Activated CD8-positive, alpha-beta T cell treated with anti-CD3 and anti-CD28 coated beads for 36 hours (primary cell): ENCODE results near the gene KANK2. TPM values are rescaled to one million over a fixed set of nuclear protein-coding genes. Genes with fewer than 3 reads are reported as not detected.

Experiments
- ATAC-seq: fragments of 200-7000 bp; cut with Tn5 transposase; one replicate; pipeline ENCODE4 v1.10.0; 2021; ENCODE audit warnings: mild to moderate bottlenecking, moderate library complexity
- CTCF ChIA-PET: fragments of 350-600 bp; sonication (Branson Sonifier 250); formaldehyde crosslinking; loops from one replicate; lab custom pipeline; 2021; ENCODE audit warnings: antibody characterized with exemption; lab: Charles Lee
- POLR2A ChIA-PET: fragments of 350-600 bp; sonication (Branson Sonifier 250); formaldehyde crosslinking; loops from one replicate; lab custom pipeline; 2021; ENCODE audit warnings: antibody characterized with exemption; lab: Charles Lee
- DNase-seq: peaks from one replicate; pipeline ENCODE4 v3.0.0-alpha.2; 2020
- H3K27ac Mint-ChIP-seq: one replicate; pipeline ENCODE4 v1.8.0; 2021; ENCODE audit warnings: mild to moderate bottlenecking, mixed read lengths
- H3K27me3 Mint-ChIP-seq: one replicate; pipeline ENCODE4 v1.8.0; 2021; ENCODE audit warnings: mixed read lengths
- H3K36me3 Mint-ChIP-seq: one replicate; pipeline ENCODE4 v1.8.0; 2021; ENCODE audit warnings: low read depth, mixed read lengths
- H3K4me1 Mint-ChIP-seq: one replicate; pipeline ENCODE4 v1.8.0; 2021; ENCODE audit warnings: low read depth, mixed read lengths
- H3K4me3 Mint-ChIP-seq: one replicate; pipeline ENCODE4 v1.8.0; 2021; ENCODE audit warnings: mild to moderate bottlenecking, moderate library complexity, mixed read lengths
- H3K9me3 Mint-ChIP-seq: one replicate; pipeline ENCODE4 v1.8.0; 2021; ENCODE audit warnings: mixed read lengths
- intact Hi-C: fragments of 100-400 bp; cut with micrococcal nuclease; formaldehyde crosslinking; loops from one replicate; pipeline ENCODE4 v1.10.0; 2022
- total RNA-seq, 2 experiments: library from RNA; stranded (reverse); gene quantifications; one replicate each; pipeline ENCODE4 v1.2.3, GENCODE V29; 2021
- TF ChIP-seq, protein P1 (sequence below): fragments of 200-600 bp; IDR thresholded peaks from one replicate; pipeline ENCODE4 v1.8.0; 2022; ENCODE audit warnings: antibody characterized with exemption, mild to moderate bottlenecking

KANK2 gene
- total RNA-seq, 2 experiments from 2014 or later: 1.9 to 2.0 TPM

- POLR2A ChIA-PET: no interaction called here
- H3K9me3 Mint-ChIP-seq: peaks cover 3% of the 10 kb centered on the region
- intact Hi-C loops: no loop called here
Measured at GRCh38 chr19:11159598-11160439, 37.5 kb downstream of the KANK2 start.

DNA sequence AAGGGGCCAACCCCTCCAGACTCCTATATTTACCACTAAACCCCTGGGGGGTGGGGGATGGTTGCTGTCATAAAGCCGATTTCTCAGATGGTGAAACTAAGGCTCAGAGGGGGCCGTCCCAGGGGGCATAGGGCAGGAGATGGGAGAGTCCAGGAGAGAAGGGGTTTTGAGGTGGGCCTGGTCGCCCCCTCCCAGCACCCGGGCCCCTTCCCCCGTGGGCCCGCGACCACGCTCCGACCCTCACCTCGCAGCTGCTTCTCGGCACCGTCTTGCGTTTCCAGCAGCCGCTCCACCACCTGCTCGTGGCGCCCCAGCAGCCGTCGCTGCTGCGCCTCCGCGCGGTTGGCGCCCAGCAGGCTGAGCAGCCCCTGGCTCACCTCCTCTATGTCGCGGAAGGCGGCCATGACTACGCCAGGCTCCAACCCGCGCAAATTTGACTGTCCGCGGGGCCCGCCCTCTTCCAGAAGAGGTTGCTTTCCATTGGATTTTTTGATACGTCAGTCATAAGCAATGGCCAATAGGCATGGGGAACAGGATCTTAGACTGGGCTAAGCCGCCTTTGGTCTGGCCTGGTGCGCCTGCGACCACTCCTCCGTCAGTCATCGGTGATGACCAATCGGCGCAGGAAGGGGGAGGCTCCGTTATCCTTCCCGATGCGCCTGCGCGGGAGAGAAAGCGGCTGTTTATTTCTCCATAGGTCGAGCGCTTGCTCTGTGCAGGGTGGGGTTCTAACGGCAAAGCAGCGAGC, 41.8 kb downstream of the KANK2 start, which contains the start of gene SPC24:
Gene SPC24 (minus strand): TSS at position 410 of the 748 bp plus-strand sequence. CDS start 6 bp downstream, at position 404.
- TF ChIP-seq, protein P1, sequence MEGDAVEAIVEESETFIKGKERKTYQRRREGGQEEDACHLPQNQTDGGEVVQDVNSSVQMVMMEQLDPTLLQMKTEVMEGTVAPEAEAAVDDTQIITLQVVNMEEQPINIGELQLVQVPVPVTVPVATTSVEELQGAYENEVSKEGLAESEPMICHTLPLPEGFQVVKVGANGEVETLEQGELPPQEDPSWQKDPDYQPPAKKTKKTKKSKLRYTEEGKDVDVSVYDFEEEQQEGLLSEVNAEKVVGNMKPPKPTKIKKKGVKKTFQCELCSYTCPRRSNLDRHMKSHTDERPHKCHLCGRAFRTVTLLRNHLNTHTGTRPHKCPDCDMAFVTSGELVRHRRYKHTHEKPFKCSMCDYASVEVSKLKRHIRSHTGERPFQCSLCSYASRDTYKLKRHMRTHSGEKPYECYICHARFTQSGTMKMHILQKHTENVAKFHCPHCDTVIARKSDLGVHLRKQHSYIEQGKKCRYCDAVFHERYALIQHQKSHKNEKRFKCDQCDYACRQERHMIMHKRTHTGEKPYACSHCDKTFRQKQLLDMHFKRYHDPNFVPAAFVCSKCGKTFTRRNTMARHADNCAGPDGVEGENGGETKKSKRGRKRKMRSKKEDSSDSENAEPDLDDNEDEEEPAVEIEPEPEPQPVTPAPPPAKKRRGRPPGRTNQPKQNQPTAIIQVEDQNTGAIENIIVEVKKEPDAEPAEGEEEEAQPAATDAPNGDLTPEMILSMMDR: no peak
- peaks cover 26% of the 10 kb centered on the region for H3K36me3 Mint-ChIP-seq
- CTCF ChIA-PET: interaction anchor here (2.4 kb wide), 1 partner anchor 29 kb away, joined by 7 read pairs; no protein-coding TSS in a partner anchor
- H3K27me3 Mint-ChIP-seq: no peaks in the 10 kb centered on the region
- DNase-seq: peak; percentile 96
- POLR2A ChIA-PET: interaction anchor here (1.0 to 3.4 kb wide), 11 partner anchors 8 to 213 kb away, joined by 3 to 21 read pairs (median 4); no protein-coding TSS in a partner anchor
- ATAC-seq: peak; percentile 99
- peaks cover 5% of the 10 kb centered on the region for H3K4me1 Mint-ChIP-seq
- H3K4me3 Mint-ChIP-seq: peak within 1 kb of the TSS; percentile 91
- intact Hi-C loops: no loop called here
- H3K9me3 Mint-ChIP-seq: peaks cover 3% of the 10 kb centered on the region
- peak within 1 kb of the TSS; percentile 84 for H3K27ac Mint-ChIP-seq

More at GRCh38 chr19:11159598-11160439, 37.5 kb downstream of the KANK2 start:
- CTCF ChIA-PET: no interaction called here
- ATAC-seq (no peak), DNase-seq (no peak)
- H3K36me3 Mint-ChIP-seq: peaks cover 1% of the 10 kb centered on the region
- TF ChIP-seq, protein P1: no peak
- H3K27ac Mint-ChIP-seq: no peak overlapping the region
- H3K27me3 Mint-ChIP-seq: no peaks in the 10 kb centered on the region
- H3K4me3 Mint-ChIP-seq: no peak overlapping the region
- H3K4me1 Mint-ChIP-seq: no peaks in the 10 kb centered on the region

GRCh38 chr19:11154683-11155047, 42.7 kb downstream of the KANK2 start:
- ChIA-PET POLR2A (interaction anchor here (1.0 to 3.4 kb wide), 8 partner anchors 9 to 185 kb away, joined by 3 to 21 read pairs (median 4); partner anchors contain the start of gene RAB3D), CTCF (interaction anchor here (2.4 kb wide), 1 partner anchor 28 kb away, joined by 7 read pairs; no protein-coding TSS in a partner anchor)
- peaks cover 28% of the 10 kb centered on the region for H3K36me3 Mint-ChIP-seq
- ATAC-seq: no peak
- H3K9me3 Mint-ChIP-seq: no peaks in the 10 kb centered on the region
- H3K4me1 Mint-ChIP-seq: peaks cover 5% of the 10 kb centered on the region
- H3K4me3 Mint-ChIP-seq: peak overlapping the region; percentile 91
- H3K27ac Mint-ChIP-seq: peak overlapping the region; percentile 75
- DNase-seq: no peak
- H3K27me3 Mint-ChIP-seq: no peaks in the 10 kb centered on the region
- TF ChIP-seq, protein P1: no peak
- intact Hi-C loops: no loop called here

GRCh38 chr19:11152318-11153062, 44.9 kb downstream of the KANK2 start:
- ATAC-seq (no peak), DNase-seq (no peak)
- Mint-ChIP-seq H3K36me3 (peaks cover 37% of the 10 kb centered on the region), H3K4me1 (peaks cover 5% of the 10 kb centered on the region), H3K27ac (no peak overlapping the region), H3K9me3 (no peaks in the 10 kb centered on the region), H3K27me3 (no peaks in the 10 kb centered on the region), H3K4me3 (no peak overlapping the region)
- CTCF ChIA-PET: interaction anchor here (1.0 to 2.3 kb wide), 4 partner anchors 11 to 26 kb away, joined by 3 to 6 read pairs (median 3); no protein-coding TSS in a partner anchor
- POLR2A ChIA-PET: interaction anchor here (0.7 kb wide), 1 partner anchor 11 kb away, joined by 3 read pairs; no protein-coding TSS in a partner anchor
- TF ChIP-seq, protein P1: no peak
- intact Hi-C loops: no loop called here
